H1 (cell line): ENCODE data around the gene SLC45A1. TPM values are rescaled to one million over a fixed set of nuclear protein-coding genes. Genes with fewer than 3 reads are reported as not detected.

Experiments
- CTCF ChIA-PET: fragments of 300-600 bp; sonication (Branson Sonifier 250); formaldehyde crosslinking; loops from one replicate; lab custom pipeline; 2021; ENCODE audit not compliant: partially characterized antibody; lab: Charles Lee
- POLR2A ChIA-PET: fragments of 300-600 bp; sonication (Branson Sonifier 250); formaldehyde crosslinking; loops from one replicate; lab custom pipeline; 2021; ENCODE audit warnings: inconsistent platforms; ENCODE audit not compliant: partially characterized antibody; lab: Charles Lee
- DNase-seq, 2 experiments: peaks; one replicate each; pipeline versions ENCODE4 v3.0.0 to v3.0.0-alpha.2; 2010 to 2022; ENCODE audit warnings: low spot score in 2 of 2, low read depth in 1 of 2, mixed read lengths in 1 of 2
- FAIRE-seq: peaks from 2 replicates; lab custom pipeline; 2011; peaks lifted over from hg19 to GRCh38; lab: Jason Lieb, UNC
- H2AFZ ChIP-seq: 2 replicates; pipeline ENCODE4 v1.8.1; 2012; ENCODE audit warnings: low read length, inconsistent platforms
- H2AK5ac ChIP-seq: 2 replicates; pipeline ENCODE4 v1.6.1; 2013; ENCODE audit warnings: low read depth, low read length
- H2BK120ac ChIP-seq: replicated peaks from 2 replicates; pipeline ENCODE3; 2013; ENCODE audit warnings: low read depth, low read length, inconsistent platforms
- H2BK12ac ChIP-seq: 2 replicates; pipeline ENCODE4 v1.6.1; 2013; ENCODE audit warnings: low read depth, low read length
- H2BK15ac ChIP-seq: 2 replicates; pipeline ENCODE4 v1.6.1; 2013; ENCODE audit warnings: low read length
- H2BK20ac ChIP-seq: 2 replicates; pipeline ENCODE4 v1.6.1; 2013; ENCODE audit warnings: low read length
- H2BK5ac ChIP-seq: 2 replicates; pipeline ENCODE4 v1.6.1; 2013; ENCODE audit warnings: low read depth, low read length
- H3K14ac ChIP-seq: 2 replicates; pipeline ENCODE4 v1.6.1; 2013; ENCODE audit warnings: inconsistent platforms; ENCODE audit not compliant: insufficient read length
- H3K18ac ChIP-seq: 2 replicates; pipeline ENCODE4 v1.6.1; 2013; ENCODE audit warnings: low read length; ENCODE audit errors: extremely low read depth
- H3K23ac ChIP-seq: 2 replicates; pipeline ENCODE4 v1.6.1; 2013; ENCODE audit warnings: inconsistent platforms; ENCODE audit not compliant: insufficient read length
- H3K23me2 ChIP-seq: 2 replicates; pipeline ENCODE4 v1.6.1; 2013; ENCODE audit warnings: low read depth, low read length
- H3K27ac ChIP-seq: 2 replicates; pipeline ENCODE4 v1.6.1; 2011; ENCODE audit warnings: low read depth, low read length, inconsistent platforms
- H3K27me3 ChIP-seq, 4 experiments: replicated peaks in 1 of 4; 1 replicate in 1 of 4; 2 replicates in 3 of 4; pipeline versions ENCODE4 v1.6.1 to v1.8.1; 2011 to 2013; ENCODE audit warnings: low read length in 3 of 4, mild to moderate bottlenecking in 3 of 4, inconsistent platforms in 2 of 4, mixed read lengths in 2 of 4, moderate library complexity in 1 of 4; ENCODE audit not compliant: control insufficient read depth in 3 of 4, insufficient read depth in 3 of 4; ENCODE audit errors: extremely low read depth in 1 of 4
- H3K36me3 ChIP-seq, 4 experiments: 2 replicates each; pipeline versions ENCODE4 v1.6.1 to v1.8.1; 2011 to 2013; ENCODE audit warnings: mild to moderate bottlenecking in 4 of 4, low read length in 3 of 4, moderate library complexity in 2 of 4, control low read depth in 1 of 4, inconsistent platforms in 1 of 4; ENCODE audit not compliant: insufficient read depth in 4 of 4, control insufficient read depth in 2 of 4
- H3K4ac ChIP-seq: replicated peaks from 2 replicates; pipeline ENCODE3; 2013; ENCODE audit warnings: low read length, low read depth, mixed read lengths, inconsistent platforms; ENCODE audit not compliant: insufficient read length
- H3K4me1 ChIP-seq, 4 experiments: replicated peaks in 1 of 4; 1 replicate in 1 of 4; 2 replicates in 3 of 4; pipeline versions ENCODE4 v1.6.1 to v1.8.1; 2011 to 2013; ENCODE audit warnings: low read length in 3 of 4, inconsistent platforms in 2 of 4, mixed read lengths in 1 of 4; ENCODE audit not compliant: insufficient read depth in 4 of 4, control insufficient read depth in 3 of 4
- H3K4me2 ChIP-seq, 2 experiments: 2 replicates each; pipeline versions ENCODE4 v1.6.1 to v1.8.1; 2011 to 2013; ENCODE audit warnings: low read depth in 2 of 2, low read length in 2 of 2, control low read depth in 1 of 2, inconsistent platforms in 1 of 2, mild to moderate bottlenecking in 1 of 2; ENCODE audit not compliant: insufficient read depth in 1 of 2
- H3K4me3 ChIP-seq, 4 experiments: fragments of 200-600, 300-600 bp in 1 of 4; sonication (generic), shearing (Covaris generic), sonication (Bioruptor Twin) in 1 of 4; 2 replicates each; pipeline versions ENCODE4 v1.5.1 to v1.8.1; 2011 to 2016; ENCODE audit warnings: low read length in 4 of 4, low read depth in 3 of 4, control low read depth in 2 of 4, inconsistent platforms in 2 of 4, mild to moderate bottlenecking in 2 of 4, mixed read lengths in 1 of 4, moderate library complexity in 1 of 4; ENCODE audit not compliant: insufficient read depth in 2 of 4; ENCODE audit errors: extremely low read depth in 1 of 4
- H3K56ac ChIP-seq: replicated peaks from 2 replicates; pipeline ENCODE3; 2013; ENCODE audit warnings: low read depth, mild to moderate bottlenecking, mixed read lengths, low read length, inconsistent platforms; ENCODE audit not compliant: insufficient read length
- H3K79me1 ChIP-seq: 2 replicates; pipeline ENCODE4 v1.6.1; 2013; ENCODE audit warnings: low read depth, low read length, control low read depth
- H3K79me2 ChIP-seq, 2 experiments: 2 replicates each; pipeline versions ENCODE4 v1.6.1 to v1.8.1; 2012 to 2013; ENCODE audit warnings: low read length in 2 of 2, mild to moderate bottlenecking in 2 of 2, inconsistent platforms in 1 of 2; ENCODE audit not compliant: insufficient read depth in 2 of 2, control insufficient read depth in 1 of 2
- H3K9ac ChIP-seq, 4 experiments: replicated peaks in 1 of 4; 1 replicate in 1 of 4; 2 replicates in 3 of 4; pipeline versions ENCODE4 v1.6.1 to v1.8.1; 2011 to 2013; ENCODE audit warnings: low read depth in 3 of 4, low read length in 3 of 4, control low read depth in 2 of 4, mild to moderate bottlenecking in 2 of 4, moderate library complexity in 2 of 4, inconsistent platforms in 1 of 4; ENCODE audit errors: extremely low read depth in 1 of 4
- H3K9me3 ChIP-seq, 2 experiments: 2 replicates each; pipeline versions ENCODE4 v1.6.1 to v1.8.1; 2012 to 2013; ENCODE audit warnings: mild to moderate bottlenecking in 2 of 2, moderate library complexity in 2 of 2, control low read depth in 1 of 2, inconsistent platforms in 1 of 2, low read depth in 1 of 2, low read length in 1 of 2, mixed read lengths in 1 of 2; ENCODE audit not compliant: insufficient read depth in 2 of 2
- H4K20me1 ChIP-seq, 2 experiments: replicated peaks in 1 of 2; 2 replicates each; pipeline versions ENCODE3 to v1.8.1; 2011 to 2013; ENCODE audit warnings: inconsistent platforms in 2 of 2, low read length in 2 of 2, mild to moderate bottlenecking in 1 of 2; ENCODE audit not compliant: insufficient read depth in 2 of 2, control insufficient read depth in 1 of 2
- H4K5ac ChIP-seq: 2 replicates; pipeline ENCODE4 v1.6.1; 2013; ENCODE audit warnings: low read length, low read depth, mixed read lengths, inconsistent platforms; ENCODE audit not compliant: insufficient read length
- H4K8ac ChIP-seq: 2 replicates; pipeline ENCODE4 v1.8.0; 2013; ENCODE audit warnings: mild to moderate bottlenecking, moderate library complexity, low read length, inconsistent platforms; ENCODE audit not compliant: insufficient read depth; ENCODE audit errors: extremely low read depth
- H4K91ac ChIP-seq: replicated peaks from 2 replicates; pipeline ENCODE3; 2013; ENCODE audit warnings: low read length, mixed read lengths, inconsistent platforms; ENCODE audit not compliant: insufficient read length
- WGBS, 2 experiments: shearing (Covaris generic) in 1 of 2; methylation state at CpG; one replicate each; pipeline versions ENCODE4 v1.1.6 to v1.1.7; 2013 to 2015; ENCODE audit warnings: low lambda C conversion rate in 2 of 2, mixed read lengths in 2 of 2, inconsistent platforms in 1 of 2, low coverage in 1 of 2, missing lambda C conversion rate in 1 of 2; ENCODE audit not compliant: insufficient replicate concordance in 2 of 2, insufficient coverage in 1 of 2, insufficient read length in 1 of 2; ENCODE audit errors: extremely low coverage in 1 of 2, missing lambda C conversion rate in 1 of 2; 5-methylcytosine and 5-hydroxymethylcytosine counted together
- polyA plus RNA-seq, 7 experiments: library from polyadenylated mRNA; depleted of rRNA in 3 of 7; stranded (reverse) in 5 of 7; unstranded in 2 of 7; fragments of >200 nt in 5 of 7; fragments of 200-250 nt in 2 of 7; gene quantifications; 1 replicate in 5 of 7; 2 replicates in 1 of 7; 4 replicates in 1 of 7; pipeline versions ENCODE4 v1.2.1 to v1.2.3, GENCODE V29; 2011 to 2013; ENCODE audit warnings: missing spikeins in 2 of 7, mixed read lengths in 2 of 7
- total RNA-seq: library from RNA; stranded (reverse); fragmentation: NEBNext Ultra II Directional; extraction: Animal tissue kit (Norgen Biotek cat#: 25700); gene quantifications from 2 replicates; pipeline ENCODE4 v1.2.1, GENCODE V29; 2021
- TF ChIP-seq, protein P1 (sequence below): IDR thresholded peaks from 2 replicates; pipeline ENCODE4 v1.6.1; 2012; ENCODE audit warnings: low read length, inconsistent platforms

The SLC45A1 gene
- total and polyA plus RNA-seq, 2 of the 8 experiments (the other 6 are each of a cell fraction or from before 2014, with no cell fraction given): 1.0 to 1.7 TPM

GRCh38 chr1:8349961-8350360 is 32.0 kb downstream of the SLC45A1 start:
- H2BK20ac ChIP-seq: no peak overlapping the region
- H3K4me3 ChIP-seq: no peak overlapping the region
- H3K14ac ChIP-seq: no peak overlapping the region
- H3K4ac ChIP-seq: no peak overlapping the region
- peaks cover 2% of the 10 kb centered on the region in 2 experiments for H4K20me1 ChIP-seq
- H3K4me2 ChIP-seq: no peak overlapping the region
- POLR2A ChIA-PET: interaction anchor here (0.7 to 2.2 kb wide), 7 partner anchors 9 to 472 kb away, joined by 3 to 7 read pairs (median 3); no protein-coding TSS in a partner anchor
- no peak overlapping the region for H4K5ac ChIP-seq
- H3K4me1 ChIP-seq: peaks cover 0 to 11% (median 3%) of the 10 kb centered on the region in 4 experiments; a peak in 5 of 7 replicates
- H4K91ac ChIP-seq: no peak overlapping the region
- H3K56ac ChIP-seq: no peak overlapping the region
- no peak overlapping the region for H3K18ac ChIP-seq
- FAIRE-seq (no peak), DNase-seq (peak in 1 of 2 experiments; percentile 59)
- no peak overlapping the region for H4K8ac ChIP-seq
- no peaks in the 10 kb centered on the region for H3K27me3 ChIP-seq
- no peaks in the 10 kb centered on the region for H3K79me2 ChIP-seq
- CTCF ChIA-PET: interaction anchor here (0.7 to 7.6 kb wide), 28 partner anchors 7 to 670 kb away, joined by 3 to 73 read pairs (median 5); partner anchors contain the start of gene SLC45A1
- H2AK5ac ChIP-seq: no peak overlapping the region
- peak overlapping the region; percentile 81; the same call in 1 of the 2 replicates for H2BK15ac ChIP-seq
- no peak overlapping the region for H3K27ac ChIP-seq
- H3K79me1 ChIP-seq: no peaks in the 10 kb centered on the region
- no peak overlapping the region for H2BK12ac ChIP-seq
- H2AFZ ChIP-seq: no peak overlapping the region
- peaks cover 0 to 14% (median 1%) of the 10 kb centered on the region in 4 experiments; a peak in 6 of 8 replicates for H3K36me3 ChIP-seq
- H3K23me2 ChIP-seq: peaks cover 1% of the 10 kb centered on the region; the same call in 1 of the 2 replicates
- no peak overlapping the region for H3K9ac ChIP-seq
- H3K23ac ChIP-seq: no peak overlapping the region
- H2BK120ac ChIP-seq: no peak overlapping the region
- no peak overlapping the region for H2BK5ac ChIP-seq
- WGBS, 2 experiments: 88% methylated on average over 14 of the region's 14 CpGs; no CpG with 5 or more reads in 1 of the 2 experiments
- H3K9me3 ChIP-seq: no peaks in the 10 kb centered on the region
- TF ChIP-seq, protein P1, sequence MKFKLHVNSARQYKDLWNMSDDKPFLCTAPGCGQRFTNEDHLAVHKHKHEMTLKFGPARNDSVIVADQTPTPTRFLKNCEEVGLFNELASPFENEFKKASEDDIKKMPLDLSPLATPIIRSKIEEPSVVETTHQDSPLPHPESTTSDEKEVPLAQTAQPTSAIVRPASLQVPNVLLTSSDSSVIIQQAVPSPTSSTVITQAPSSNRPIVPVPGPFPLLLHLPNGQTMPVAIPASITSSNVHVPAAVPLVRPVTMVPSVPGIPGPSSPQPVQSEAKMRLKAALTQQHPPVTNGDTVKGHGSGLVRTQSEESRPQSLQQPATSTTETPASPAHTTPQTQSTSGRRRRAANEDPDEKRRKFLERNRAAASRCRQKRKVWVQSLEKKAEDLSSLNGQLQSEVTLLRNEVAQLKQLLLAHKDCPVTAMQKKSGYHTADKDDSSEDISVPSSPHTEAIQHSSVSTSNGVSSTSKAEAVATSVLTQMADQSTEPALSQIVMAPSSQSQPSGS: no peak
